Keratinocyte (primary cell): ENCODE results near the gene STK11.

ENCODE experiments used
- EZH2 ChIP-seq: IDR thresholded peaks from one replicate; pipeline ENCODE4 v1.6.1; 2012; ENCODE audit warnings: inconsistent platforms, mild to moderate bottlenecking, low read length, moderate library complexity
- TF ChIP-seq, protein P1 (sequence below), 3 experiments: IDR thresholded peaks in 1 of 3; conservative IDR thresholded peaks in 1 of 3; optimal IDR thresholded peaks in 1 of 3; 2 replicates in 2 of 3; 3 replicates in 1 of 3; pipeline versions ENCODE3 to v1.5.1; 2011; ENCODE audit warnings: low read length in 3 of 3, mild to moderate bottlenecking in 3 of 3, moderate library complexity in 2 of 3, control low read depth in 1 of 3, inconsistent platforms in 1 of 3; ENCODE audit not compliant: insufficient read depth in 2 of 3; ENCODE audit errors: extremely low read depth in 1 of 3

DNA sequence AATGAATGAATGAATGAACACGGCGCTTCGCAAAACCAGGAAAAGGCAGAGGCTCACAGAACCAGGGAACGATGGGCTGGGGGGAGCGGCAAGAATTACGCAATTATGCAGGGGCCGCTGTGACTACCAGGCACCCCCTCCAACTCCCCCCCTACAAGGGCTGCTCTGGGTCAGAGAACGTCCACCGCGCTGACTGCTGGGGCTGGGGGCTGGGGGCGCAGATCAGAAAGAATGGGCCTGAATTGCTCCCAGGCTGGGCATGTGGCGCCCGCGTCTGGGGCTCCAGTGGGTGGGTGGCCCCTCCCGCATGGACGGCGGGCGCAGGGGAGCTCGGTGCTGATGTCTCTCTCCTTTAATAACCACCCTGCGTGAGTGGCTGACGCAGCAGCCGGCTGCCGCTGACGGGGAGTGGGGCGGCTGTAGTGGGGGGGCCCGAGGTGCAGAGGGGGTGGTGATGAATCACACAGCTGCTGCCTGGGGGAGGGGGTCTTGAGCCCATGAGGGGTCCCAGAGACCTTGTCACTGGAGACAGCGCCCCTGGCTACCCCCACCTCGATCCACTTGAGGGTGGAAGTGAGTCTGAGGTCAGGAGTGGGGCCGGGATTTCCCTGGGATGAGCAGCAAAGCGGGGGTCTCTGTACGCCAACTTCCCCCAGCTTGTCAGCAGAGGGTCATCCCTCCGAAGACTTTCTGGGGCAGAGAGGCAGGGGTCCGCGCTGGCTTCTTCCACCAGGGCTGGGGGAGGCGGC is 62.1 kb downstream of the STK11 start:
- TF ChIP-seq EZH2: no peak
- TF ChIP-seq, protein P1, sequence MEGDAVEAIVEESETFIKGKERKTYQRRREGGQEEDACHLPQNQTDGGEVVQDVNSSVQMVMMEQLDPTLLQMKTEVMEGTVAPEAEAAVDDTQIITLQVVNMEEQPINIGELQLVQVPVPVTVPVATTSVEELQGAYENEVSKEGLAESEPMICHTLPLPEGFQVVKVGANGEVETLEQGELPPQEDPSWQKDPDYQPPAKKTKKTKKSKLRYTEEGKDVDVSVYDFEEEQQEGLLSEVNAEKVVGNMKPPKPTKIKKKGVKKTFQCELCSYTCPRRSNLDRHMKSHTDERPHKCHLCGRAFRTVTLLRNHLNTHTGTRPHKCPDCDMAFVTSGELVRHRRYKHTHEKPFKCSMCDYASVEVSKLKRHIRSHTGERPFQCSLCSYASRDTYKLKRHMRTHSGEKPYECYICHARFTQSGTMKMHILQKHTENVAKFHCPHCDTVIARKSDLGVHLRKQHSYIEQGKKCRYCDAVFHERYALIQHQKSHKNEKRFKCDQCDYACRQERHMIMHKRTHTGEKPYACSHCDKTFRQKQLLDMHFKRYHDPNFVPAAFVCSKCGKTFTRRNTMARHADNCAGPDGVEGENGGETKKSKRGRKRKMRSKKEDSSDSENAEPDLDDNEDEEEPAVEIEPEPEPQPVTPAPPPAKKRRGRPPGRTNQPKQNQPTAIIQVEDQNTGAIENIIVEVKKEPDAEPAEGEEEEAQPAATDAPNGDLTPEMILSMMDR (optimal IDR thresholded peaks at IDR 0.05 in 1 of 3, IDR thresholded peaks at IDR 0.05 in 1 of 3, conservative IDR thresholded peaks at IDR 0.05 in 1 of 3; ENCODE audit: extremely low read depth in 1 of 3, insufficient read depth in 2 of 3, low read length in 3 of 3): no peak
